ENCODE data around the gene ARHGAP6.

ARHGAP6 gene

DNA sequence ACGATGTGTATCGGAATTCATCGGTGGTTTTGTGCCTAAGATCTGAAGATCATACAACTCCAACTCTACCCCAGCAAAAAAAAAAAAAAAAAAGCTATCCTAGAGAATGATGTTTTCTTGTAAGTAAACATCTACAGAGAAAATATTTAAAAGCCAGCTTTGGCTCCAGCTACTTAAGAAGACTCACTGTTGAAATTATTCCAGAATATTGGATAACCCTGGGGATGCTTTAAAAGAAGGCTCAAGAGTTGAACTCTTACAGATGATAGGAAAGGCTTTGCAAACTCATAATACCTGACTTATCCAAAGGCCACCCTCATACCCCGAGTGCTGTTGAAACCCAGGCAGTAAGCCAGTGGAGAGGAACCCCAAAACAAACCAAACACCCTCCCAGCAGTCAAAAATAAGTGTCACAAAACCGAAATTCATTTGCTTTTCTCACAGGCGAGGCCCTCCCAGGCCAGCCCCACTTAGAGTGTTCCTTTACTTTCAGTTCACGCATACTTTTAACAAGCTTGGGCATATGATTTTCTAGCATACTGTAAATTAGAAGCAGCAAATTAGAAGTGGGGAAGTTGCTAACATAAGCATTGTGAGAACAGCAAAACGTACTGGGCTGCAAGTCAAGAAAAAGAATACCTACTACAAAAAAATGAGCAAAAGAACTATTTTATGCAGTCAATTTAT is 375.2 kb downstream of the ARHGAP6 start:
- DNase-seq (ENCODE audit: low read depth in 1 of 2, low spot score in 1 of 2) = no peak
- Histone ChIP-seq H3K4me3 (replicated peaks; ENCODE audit: insufficient read depth, low read length) (no peak overlapping the region), H3K27ac (replicated peaks) (no peak overlapping the region), H3K27me3 (ENCODE audit: insufficient read depth, poor library complexity, severe bottlenecking) (peaks cover 7% of the 10 kb centered on the region)
- TF ChIP-seq, protein P1, sequence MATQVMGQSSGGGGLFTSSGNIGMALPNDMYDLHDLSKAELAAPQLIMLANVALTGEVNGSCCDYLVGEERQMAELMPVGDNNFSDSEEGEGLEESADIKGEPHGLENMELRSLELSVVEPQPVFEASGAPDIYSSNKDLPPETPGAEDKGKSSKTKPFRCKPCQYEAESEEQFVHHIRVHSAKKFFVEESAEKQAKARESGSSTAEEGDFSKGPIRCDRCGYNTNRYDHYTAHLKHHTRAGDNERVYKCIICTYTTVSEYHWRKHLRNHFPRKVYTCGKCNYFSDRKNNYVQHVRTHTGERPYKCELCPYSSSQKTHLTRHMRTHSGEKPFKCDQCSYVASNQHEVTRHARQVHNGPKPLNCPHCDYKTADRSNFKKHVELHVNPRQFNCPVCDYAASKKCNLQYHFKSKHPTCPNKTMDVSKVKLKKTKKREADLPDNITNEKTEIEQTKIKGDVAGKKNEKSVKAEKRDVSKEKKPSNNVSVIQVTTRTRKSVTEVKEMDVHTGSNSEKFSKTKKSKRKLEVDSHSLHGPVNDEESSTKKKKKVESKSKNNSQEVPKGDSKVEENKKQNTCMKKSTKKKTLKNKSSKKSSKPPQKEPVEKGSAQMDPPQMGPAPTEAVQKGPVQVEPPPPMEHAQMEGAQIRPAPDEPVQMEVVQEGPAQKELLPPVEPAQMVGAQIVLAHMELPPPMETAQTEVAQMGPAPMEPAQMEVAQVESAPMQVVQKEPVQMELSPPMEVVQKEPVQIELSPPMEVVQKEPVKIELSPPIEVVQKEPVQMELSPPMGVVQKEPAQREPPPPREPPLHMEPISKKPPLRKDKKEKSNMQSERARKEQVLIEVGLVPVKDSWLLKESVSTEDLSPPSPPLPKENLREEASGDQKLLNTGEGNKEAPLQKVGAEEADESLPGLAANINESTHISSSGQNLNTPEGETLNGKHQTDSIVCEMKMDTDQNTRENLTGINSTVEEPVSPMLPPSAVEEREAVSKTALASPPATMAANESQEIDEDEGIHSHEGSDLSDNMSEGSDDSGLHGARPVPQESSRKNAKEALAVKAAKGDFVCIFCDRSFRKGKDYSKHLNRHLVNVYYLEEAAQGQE (IDR thresholded peaks at IDR 0.05; ENCODE audit: insufficient replicate concordance, low read depth) = no peak
- no peak for TF ChIP-seq GABPA (IDR thresholded peaks at IDR 0.05; ENCODE audit: low read depth)
- TF ChIP-seq SPI1 (IDR thresholded peaks at IDR 0.05; ENCODE audit: borderline replicate concordance, low read depth) = no peak
- TF ChIP-seq POLR2AphosphoS5 (IDR thresholded peaks at IDR 0.05; ENCODE audit: low read depth) = no peak

DNA sequence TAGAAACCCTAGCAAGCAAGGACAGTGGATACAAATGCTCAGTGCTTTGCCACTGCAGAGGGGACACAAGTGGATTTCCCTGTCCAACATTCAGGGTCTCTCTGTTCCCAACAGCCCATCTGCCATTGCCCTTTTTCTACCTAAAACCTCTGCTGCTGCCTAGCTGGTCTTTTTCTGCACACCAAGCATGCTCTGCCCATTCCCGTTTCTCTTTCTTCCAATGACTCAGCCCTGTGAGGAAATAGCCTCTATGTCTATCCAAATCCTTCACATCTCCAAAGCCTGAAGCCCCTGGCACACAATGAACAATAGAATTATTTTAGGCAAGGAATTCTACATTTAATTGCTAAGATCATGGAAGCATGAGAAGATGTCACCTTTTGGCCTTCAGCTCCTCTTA is 378.2 kb downstream of the ARHGAP6 start:
- Histone ChIP-seq H3K27ac (replicated peaks) (no peak overlapping the region), H3K27me3 (ENCODE audit: insufficient read depth, poor library complexity, severe bottlenecking) (no peaks in the 10 kb centered on the region), H3K4me3 (replicated peaks; ENCODE audit: insufficient read depth, low read length) (no peak overlapping the region)
- no peak for TF ChIP-seq GABPA (IDR thresholded peaks at IDR 0.05; ENCODE audit: low read depth)
- no peak for TF ChIP-seq SPI1 (IDR thresholded peaks at IDR 0.05; ENCODE audit: borderline replicate concordance, low read depth)
- no peak for TF ChIP-seq POLR2AphosphoS5 (IDR thresholded peaks at IDR 0.05; ENCODE audit: low read depth)
- TF ChIP-seq, protein P2, sequence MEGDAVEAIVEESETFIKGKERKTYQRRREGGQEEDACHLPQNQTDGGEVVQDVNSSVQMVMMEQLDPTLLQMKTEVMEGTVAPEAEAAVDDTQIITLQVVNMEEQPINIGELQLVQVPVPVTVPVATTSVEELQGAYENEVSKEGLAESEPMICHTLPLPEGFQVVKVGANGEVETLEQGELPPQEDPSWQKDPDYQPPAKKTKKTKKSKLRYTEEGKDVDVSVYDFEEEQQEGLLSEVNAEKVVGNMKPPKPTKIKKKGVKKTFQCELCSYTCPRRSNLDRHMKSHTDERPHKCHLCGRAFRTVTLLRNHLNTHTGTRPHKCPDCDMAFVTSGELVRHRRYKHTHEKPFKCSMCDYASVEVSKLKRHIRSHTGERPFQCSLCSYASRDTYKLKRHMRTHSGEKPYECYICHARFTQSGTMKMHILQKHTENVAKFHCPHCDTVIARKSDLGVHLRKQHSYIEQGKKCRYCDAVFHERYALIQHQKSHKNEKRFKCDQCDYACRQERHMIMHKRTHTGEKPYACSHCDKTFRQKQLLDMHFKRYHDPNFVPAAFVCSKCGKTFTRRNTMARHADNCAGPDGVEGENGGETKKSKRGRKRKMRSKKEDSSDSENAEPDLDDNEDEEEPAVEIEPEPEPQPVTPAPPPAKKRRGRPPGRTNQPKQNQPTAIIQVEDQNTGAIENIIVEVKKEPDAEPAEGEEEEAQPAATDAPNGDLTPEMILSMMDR (IDR thresholded peaks at IDR 0.05; ENCODE audit: insufficient read depth, low read length) = no peak
- no peak for DNase-seq (ENCODE audit: low read depth in 1 of 2, low spot score in 1 of 2)

DNA sequence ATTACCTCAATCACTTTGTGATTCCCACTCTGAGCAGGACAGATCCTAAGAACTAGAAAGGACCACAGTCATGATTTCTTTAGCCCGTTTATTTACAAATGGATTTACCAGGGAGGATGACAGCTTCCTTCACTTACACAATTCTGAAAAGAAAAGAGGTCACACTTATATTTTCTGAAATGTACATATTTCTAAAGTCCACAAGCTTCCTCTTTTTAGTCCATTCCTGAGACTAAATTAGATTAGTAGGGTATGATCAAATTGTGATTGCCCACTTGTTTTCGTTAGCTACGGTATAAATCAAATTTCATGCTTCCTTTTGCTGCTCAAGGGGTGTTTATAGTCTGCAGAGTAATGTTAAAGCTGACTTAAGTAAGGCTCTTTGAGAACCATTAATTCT is 380.1 kb downstream of the ARHGAP6 start:
- Histone ChIP-seq H3K27ac (replicated peaks) (no peak overlapping the region), H3K27me3 (ENCODE audit: insufficient read depth, poor library complexity, severe bottlenecking) (no peaks in the 10 kb centered on the region)
- no peak for TF ChIP-seq GABPA (IDR thresholded peaks at IDR 0.05; ENCODE audit: low read depth)
- TF ChIP-seq SPI1 (IDR thresholded peaks at IDR 0.05; ENCODE audit: borderline replicate concordance, low read depth) = no peak
- TF ChIP-seq, protein P2 (IDR thresholded peaks at IDR 0.05; ENCODE audit: insufficient read depth, low read length) = no peak
- no peak for TF ChIP-seq POLR2AphosphoS5 (IDR thresholded peaks at IDR 0.05; ENCODE audit: low read depth)

DNA sequence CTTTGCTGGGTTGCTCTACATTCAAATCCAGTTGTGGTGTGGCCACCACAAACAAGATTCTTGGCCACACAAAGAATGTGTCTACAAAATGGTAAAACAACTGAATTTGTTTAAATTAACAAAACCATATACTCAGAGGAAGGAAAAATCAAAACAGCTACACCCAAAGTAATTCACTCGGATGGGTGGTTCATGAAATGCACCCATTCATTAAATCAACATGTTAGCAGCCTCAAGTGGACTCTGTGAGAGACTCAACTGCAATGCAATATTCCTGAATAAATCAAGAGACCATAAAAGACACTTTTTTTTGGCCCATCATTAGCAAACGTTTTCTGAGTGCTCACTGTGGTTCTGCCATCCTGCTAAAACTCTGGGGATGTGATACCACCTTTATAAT is 383.7 kb downstream of the ARHGAP6 start:
- TF ChIP-seq, protein P2 (IDR thresholded peaks at IDR 0.05; ENCODE audit: insufficient read depth, low read length) = no peak
- TF ChIP-seq SPI1 (IDR thresholded peaks at IDR 0.05; ENCODE audit: borderline replicate concordance, low read depth) (no peak), POLR2AphosphoS5 (IDR thresholded peaks at IDR 0.05; ENCODE audit: low read depth) (no peak), GABPA (IDR thresholded peaks at IDR 0.05; ENCODE audit: low read depth) (no peak)
- TF ChIP-seq, protein P1 (IDR thresholded peaks at IDR 0.05; ENCODE audit: insufficient replicate concordance, low read depth) = no peak
- no peak for DNase-seq (ENCODE audit: low read depth in 1 of 2, low spot score in 1 of 2)
- no peak overlapping the region for H3K27ac ChIP-seq (replicated peaks)
- no peak overlapping the region for H3K4me3 ChIP-seq (replicated peaks; ENCODE audit: insufficient read depth, low read length)
- H3K27me3 ChIP-seq (ENCODE audit: insufficient read depth, poor library complexity, severe bottlenecking) = no peaks in the 10 kb centered on the region

More for the DNA sequence above, 380.1 kb downstream of the ARHGAP6 start:
- no peak for DNase-seq (ENCODE audit: low read depth in 1 of 2, low spot score in 1 of 2)
- H3K4me3 ChIP-seq (replicated peaks; ENCODE audit: insufficient read depth, low read length) = no peak overlapping the region

Data from HL-60 (cell line).